AG08395 (cell line): ENCODE data around the gene CEMIP.

Experiments
- DNase-seq: peaks from one replicate; pipeline ENCODE4 v3.0.0; 2012; ENCODE audit warnings: mixed read lengths, low spot score

Gene CEMIP

GRCh38 chr15:80825361-80826030 lies 46.3 kb downstream of the CEMIP start:
- DNase-seq = peak; percentile 72

DNA sequence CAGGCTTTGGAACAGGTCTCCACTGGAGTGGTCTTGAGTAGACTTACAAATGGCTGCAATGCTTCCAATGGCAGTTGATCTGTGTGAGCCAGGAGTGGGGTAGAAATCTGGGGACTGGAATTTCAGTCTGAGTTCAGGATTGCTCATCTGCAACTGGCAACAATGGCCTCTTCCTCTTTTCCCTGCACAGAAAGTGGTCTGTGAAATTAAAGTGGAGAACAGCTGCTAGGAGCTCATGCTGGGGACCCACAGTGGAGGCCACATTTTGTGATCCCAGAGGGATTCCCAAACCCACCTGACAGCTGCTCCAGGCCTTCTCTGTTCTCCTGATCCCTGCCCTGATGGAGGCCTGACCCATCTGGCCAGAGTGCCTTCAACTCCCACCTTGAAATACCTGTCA lies 49.6 kb downstream of the CEMIP start:
- no peak for DNase-seq

DNA sequence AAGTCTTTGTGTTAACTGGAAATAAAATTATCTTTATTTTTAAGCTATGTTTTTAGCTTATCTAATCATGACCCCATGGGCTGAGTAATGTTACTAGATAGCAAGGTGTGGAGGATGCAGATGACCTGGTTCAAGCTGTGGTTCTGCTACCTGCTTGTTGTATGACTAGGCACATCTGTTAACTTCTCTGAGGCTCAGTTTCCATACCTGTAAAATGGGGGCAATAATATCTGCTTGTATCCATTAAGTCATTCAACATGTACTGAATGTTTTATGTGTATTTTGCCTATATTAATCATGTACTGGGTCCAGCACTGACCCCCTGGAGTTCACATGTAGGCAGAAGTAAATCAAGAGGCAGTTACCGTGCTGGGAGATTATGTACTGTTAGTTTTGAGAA lies 51.5 kb downstream of the CEMIP start:
- no peak for DNase-seq

- DNase-seq = no peak
Measured at GRCh38 chr15:80831192-80831591, 52.0 kb downstream of the CEMIP start.

- no peak for DNase-seq
Measured at GRCh38 chr15:80831606-80832224, 52.5 kb downstream of the CEMIP start.

DNA sequence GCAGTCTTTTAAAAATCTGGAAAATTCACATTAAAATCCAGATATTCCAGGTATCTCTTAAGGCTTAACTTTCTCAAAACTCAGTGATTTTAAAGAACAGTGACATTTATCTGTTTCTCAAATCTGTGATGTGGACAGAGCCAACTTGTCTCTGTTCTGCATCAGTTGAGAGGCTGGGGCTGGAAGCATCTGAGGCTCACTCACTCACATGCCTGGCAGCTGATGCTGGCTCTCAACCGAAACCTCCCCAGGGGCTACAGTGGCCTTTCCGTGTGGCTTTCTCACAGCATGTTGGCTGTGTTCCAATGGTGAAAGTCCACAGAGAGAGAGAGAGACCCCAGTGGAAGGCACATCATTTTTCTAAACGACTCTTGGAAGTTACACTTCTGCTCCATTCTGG lies 53.5 kb downstream of the CEMIP start:
- no peak for DNase-seq

DNA sequence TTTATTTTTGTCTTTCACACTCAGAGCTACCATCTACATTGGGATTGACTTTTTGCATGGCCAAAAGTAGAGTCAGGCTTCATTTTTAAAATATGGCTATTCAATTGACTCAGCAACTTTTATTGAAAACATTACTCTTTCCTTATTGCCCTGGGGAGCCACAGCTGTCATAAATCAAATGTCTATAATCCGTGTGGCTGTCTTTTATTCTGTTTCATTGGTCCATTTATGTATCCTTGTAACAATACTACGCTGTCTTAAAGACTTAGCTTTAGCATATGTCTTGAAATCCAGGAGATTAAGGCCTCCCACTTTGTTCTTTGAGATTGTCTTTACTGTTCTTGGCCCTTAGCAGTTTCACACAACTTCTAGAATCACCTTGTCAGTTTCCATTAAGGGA lies 55.2 kb downstream of the CEMIP start:
- no peak for DNase-seq

GRCh38 chr15:80834906-80835305 lies 55.7 kb downstream of the CEMIP start:
- peak; percentile 37 for DNase-seq

DNA sequence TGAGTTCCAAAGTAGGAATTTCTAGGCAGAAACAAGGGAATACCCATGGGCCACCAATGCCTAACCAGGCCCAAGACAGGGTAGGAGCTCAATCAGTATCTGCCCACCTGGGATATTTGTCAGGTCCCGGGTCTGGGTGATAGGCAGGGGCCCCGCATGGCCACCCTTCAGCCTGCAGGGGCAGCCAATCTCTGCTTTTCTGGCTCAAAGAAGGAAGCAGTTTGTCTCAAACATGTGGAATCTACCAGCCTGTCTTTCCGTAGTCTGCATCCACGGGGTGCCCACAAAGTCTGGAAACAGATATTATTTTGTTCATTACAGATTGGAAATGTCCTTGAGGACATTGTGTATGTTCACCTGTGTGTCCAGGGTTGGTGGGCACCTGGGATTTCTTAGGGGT lies 56.2 kb downstream of the CEMIP start:
- DNase-seq = no peak

- no peak for DNase-seq
Measured at GRCh38 chr15:80836223-80836622, 57.1 kb downstream of the CEMIP start.

DNA sequence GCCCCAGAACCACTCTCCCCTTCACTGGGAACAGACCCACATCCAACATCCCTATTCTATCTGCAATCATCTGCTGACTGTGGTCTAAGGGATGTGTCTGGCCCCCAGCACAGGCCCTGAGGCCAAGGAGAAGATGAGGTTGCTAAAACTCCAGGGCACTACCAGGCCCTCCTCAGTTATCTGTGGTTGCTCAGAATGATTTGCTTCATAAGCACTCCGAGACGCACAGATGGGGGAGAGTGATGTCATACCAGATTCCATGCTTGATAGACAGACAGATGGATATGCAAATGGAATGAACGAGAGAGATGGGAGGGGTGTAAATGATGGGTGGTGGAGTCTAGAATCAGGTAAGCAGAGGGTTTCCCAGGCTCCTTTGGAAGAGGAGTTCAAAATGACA lies 57.8 kb downstream of the CEMIP start:
- no peak for DNase-seq

- no peak for DNase-seq
Measured at GRCh38 chr15:80838012-80838411, 58.8 kb downstream of the CEMIP start.

GRCh38 chr15:80838666-80839065 lies 59.5 kb downstream of the CEMIP start:
- DNase-seq = no peak

DNA sequence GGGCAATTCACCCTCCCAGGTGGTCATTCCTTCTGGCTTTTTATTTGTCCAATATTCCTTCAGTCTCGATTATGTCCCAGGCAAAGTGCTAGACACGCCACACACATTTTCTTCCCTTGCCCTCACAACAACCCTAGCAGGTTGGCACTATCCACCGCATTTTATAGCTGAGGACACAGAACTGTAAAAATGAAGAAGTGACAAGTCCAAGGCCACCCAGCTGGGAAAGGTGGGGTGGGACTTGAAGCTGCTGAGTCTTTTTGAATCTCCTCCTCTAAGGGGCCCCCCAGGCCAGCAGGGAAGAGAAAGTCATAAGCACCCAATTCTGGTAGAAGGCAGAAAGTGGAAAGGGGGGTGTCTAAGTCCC lies 60.6 kb downstream of the CEMIP start:
- DNase-seq = no peak

DNA sequence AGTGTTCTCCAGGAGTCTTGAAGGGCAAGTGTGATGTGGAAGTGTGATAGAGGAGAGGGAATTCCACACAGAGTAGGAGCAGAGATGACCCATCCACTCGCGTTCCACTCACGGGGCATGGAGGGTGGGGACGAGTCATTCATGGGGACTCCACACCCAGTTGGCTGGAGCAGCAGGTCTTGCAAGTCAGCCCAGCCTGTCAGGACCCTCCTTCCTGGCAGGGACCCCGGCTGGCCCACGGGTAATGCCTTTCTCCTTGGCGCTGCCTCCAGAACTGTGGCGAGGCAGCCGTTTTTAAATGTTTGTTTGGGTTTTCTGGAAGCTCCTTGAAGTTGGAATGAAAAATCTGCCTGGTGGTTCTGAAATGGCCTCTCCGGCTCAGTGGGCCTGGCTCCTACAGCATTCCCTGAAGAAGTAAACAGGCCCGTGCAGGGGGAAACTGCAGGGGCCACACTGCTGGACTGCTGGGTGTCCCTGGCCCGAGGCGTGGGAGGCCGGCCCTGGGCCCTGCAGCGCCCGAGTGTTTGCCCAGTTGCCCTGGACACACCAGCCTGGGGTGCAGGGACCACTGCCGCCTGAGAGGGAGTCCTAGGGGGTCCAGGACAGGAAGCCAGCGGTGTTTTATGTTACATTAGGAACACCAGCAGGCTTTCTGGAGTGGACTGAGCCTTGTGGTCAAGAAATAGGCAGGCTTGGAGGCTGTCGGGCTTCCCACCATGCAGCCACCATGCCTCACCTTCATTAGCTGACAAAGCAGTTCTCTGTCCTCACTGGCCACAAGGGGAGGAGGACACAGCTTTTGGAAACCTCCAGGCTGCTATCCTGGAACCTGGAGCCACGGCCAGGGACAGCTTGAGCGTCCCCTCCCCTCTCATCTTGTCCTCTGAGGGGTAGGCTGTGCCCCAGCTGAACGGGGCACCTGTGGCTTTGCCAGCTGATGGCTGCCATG lies 61.3 kb downstream of the CEMIP start:
- no peak for DNase-seq

DNA sequence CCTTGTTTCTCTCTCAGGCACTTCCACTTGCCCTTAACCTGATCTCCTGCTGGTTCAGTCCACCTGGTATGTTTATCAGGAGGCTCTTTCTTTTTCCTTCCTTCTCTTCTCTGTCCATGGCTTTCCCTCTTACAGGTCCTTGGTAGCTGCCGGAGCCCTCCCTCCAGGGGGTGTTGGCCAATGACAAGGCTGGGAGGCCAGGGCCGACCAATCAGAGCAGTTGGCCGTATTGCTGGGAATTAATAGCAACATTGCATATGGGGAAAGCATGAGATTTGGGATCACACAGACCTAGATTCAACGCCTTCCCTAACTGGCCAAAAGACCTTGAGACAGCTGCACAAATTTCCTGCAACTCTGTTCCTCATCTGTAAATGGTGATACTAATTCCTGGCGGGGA lies 62.4 kb downstream of the CEMIP start:
- no peak for DNase-seq

- peak; percentile 77 for DNase-seq
Measured at GRCh38 chr15:80844011-80844732, 65.0 kb downstream of the CEMIP start.

- DNase-seq = no peak
Measured at GRCh38 chr15:80846031-80846815, 67.1 kb downstream of the CEMIP start.

- peak; percentile 91 for DNase-seq
Measured at GRCh38 chr15:80849308-80849707, 70.1 kb downstream of the CEMIP start.

DNA sequence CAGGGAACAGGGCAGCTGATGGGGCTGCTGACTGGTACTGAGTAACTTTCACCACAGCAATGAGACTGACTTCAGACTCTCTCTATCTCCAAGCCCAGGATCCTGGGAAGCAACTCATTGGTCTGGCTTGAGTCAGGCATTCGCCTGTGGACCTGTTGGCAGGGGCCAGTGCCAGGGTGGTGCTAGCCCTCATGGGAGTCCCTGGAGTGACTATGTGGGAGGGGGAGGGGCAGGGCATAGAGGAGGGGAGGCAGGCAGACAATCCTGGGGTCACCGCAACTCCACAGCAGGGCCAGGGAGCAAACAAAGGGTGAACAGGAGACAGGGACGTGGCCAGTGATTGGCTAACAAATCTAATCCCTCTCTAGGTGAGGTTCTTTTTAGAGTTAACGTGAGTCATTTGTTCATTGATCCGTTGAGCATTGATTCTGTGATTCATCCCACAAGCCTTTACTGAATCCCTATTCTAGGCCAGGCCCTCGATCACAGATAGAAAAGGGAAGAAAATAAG lies 71.8 kb downstream of the CEMIP start:
- no peak for DNase-seq

DNA sequence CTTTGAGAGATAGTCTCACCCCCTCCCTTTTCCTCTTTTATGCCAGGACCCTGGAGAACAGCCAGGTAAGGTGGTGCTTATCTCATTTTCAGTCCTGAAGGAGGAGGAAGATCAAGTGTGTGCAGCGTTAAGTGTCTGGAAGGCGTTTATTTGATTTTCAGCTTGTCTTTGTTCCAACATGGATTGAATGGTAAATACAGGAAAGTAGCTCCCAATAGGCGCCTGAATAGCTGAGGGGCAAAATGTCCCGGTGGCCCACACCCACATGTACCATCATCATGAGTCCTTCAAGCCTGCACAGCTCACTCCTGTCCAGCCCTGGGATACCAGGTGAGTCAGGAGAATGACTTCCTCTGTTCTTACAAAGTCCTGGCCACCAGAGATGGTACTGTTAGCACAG lies 73.5 kb downstream of the CEMIP start:
- no peak for DNase-seq
